NCI-H187 treated with DMSO at 0.1 percent for 48 hours (cell line): Measurements from ENCODE around the gene KIF26B.

Experiments
- DNase-seq: peaks from one replicate; lab custom pipeline; 2025; lab: John Stamatoyannopoulos, UW

KIF26B gene

DNA sequence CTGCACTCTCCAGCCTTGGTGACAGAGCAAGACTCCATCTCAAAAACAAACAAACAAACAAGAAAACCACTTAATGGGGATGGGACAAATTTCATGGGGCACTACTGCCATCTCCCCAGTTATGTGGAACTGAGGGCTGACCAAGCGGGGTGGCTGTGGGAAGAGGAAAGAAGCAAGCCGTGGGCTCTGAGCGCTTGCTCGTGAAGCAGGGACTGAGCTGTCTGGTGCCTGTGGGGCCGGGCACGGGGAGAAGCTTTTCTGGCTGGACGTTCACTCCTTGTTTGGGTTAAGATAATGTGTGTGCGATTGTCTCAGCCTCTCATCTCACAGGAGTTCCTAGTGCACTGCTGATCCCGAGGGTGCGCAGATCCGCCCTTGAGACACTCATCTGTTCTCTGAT, 22.0 kb upstream of the KIF26B start:
- no peak for DNase-seq

DNA sequence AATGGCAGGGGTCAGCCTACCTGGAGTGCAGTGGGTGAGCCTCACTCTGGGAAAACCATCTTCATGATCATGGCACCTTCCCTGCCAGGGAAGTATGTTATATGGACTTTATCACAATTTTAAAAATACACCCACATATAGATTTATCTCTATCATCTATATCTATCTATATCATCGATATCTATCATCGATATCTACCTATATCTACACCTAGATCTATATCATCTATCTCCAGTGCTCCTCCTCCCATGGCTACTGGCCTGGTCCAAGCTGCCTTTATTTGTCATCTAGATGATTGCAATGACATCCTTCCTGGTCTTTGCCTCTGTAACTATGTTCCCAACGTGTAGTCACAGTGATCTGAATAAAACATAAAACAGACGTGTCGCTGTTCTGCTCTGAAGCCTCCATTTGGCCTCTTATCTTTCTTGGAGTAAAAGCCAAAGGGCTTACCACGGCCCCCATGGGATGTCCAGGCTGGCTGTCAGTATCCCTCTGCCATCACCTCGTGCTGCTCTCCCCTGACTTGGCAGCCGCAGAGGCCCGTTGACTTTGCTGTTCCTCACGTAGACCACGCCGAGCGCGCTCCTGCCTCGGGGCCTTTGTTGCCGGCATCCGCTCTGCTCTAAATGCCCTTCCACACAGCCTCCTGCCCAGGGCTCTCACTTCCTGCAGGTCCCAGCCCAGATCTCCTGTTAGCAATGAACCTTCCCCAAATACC, 20.6 kb upstream of the KIF26B start:
- DNase-seq, result no peak

DNA sequence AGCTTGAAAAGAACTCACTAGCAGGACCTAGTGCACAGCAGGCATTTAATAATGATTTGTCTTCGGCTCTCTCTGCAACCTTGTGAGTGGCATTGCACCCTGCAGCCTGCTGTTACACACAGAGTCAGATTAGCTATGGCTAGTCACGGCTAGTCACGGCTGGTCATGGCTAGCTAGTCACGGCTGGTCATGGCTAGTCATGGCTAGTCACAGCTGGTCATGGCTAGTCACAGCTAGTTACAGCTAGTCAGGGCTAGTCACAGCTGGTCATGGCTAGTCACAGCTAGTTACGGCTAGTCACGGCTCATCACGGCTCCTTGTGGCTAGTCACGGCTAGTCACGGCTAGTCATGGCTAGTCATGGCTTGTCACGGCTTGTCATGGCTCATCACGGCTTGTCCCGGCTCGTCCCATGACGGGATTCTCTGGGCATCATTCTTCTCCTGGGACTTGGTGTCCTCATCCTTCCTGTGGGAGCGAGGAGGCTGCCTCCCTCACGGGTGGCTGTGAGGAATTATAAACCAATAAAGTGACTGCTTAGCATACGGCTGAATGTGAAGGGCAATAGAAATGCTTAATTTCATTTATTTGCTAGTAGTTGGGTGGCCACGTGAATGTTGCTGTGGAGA, 12.5 kb upstream of the KIF26B start:
- no peak for DNase-seq

DNA sequence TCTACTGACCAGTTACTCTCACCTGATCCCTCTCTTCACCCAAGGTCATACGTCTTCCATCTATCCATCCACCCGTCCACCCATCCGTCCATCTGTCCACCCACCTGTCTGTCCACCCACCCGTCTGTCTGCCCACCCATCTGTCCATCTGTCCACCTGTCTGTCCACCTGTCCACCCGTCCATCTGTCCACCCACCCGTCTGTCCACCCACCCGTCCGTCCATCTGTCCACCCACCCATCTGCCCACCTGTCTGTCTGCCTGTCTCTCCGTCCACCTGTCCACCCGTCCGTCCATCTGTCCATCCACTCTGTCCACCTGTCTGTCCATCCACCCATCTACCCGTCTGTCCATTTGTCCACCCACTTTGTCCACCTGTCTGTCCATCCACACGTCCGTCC, 11.8 kb upstream of the KIF26B start:
- no peak for DNase-seq

DNA sequence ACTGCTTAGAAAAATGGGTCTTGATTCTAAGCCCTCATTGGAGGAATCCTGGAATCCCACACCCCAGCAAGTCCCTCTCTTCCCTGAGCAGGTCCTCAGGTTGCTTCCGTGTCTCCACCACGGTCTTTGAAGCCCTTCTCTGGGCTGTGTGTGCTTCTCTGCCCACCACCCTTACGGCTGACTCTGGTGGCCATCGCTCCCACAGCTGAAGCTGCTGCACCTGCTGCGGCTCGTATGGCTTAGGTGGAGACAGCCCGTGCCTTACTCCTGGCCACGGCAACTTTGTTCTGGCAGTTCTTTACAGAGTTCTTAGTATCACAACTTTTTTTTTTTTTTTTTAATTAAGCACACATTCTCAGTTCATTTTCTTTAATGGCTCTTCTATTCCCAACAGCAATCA, 10.9 kb upstream of the KIF26B start:
- DNase-seq, result no peak

DNA sequence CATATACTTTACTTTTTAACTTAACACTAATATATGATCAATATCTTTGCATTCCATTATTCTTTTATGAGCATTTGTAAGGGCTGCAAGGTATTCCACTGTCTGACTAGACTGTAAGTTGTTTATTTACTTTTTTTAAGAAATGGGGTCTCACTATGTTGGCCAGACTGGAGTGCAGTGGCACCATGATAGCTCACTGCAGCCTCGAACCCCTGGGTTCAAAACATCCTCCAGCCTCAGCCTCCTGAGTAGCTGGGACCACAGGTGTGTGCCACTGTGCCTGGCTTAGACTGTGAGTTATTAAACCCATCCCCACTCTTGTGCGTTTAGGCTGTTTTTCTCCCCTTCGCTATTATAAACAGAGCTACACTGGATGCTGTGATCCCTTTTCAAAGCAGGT, 6.7 kb upstream of the KIF26B start:
- no peak for DNase-seq

DNA sequence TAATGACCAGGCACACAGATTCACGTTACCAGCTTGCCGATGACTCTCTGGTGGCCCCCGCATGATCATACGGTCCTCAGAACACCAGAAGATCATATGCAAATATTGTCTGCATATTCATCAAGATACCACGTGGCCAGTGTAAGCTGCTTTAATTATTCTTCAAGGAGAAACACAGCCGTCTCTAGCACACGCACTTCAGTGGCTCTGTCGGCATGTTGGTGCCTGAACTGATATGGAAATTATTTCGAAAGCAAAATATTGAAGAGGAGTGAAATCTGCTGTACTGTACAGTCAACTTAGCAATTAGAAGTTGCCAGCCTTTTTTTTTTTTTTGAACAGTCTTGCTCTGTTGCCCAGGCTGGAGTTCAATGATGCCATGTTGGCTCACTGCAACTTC, 5.9 kb upstream of the KIF26B start:
- DNase-seq, result no peak

DNA sequence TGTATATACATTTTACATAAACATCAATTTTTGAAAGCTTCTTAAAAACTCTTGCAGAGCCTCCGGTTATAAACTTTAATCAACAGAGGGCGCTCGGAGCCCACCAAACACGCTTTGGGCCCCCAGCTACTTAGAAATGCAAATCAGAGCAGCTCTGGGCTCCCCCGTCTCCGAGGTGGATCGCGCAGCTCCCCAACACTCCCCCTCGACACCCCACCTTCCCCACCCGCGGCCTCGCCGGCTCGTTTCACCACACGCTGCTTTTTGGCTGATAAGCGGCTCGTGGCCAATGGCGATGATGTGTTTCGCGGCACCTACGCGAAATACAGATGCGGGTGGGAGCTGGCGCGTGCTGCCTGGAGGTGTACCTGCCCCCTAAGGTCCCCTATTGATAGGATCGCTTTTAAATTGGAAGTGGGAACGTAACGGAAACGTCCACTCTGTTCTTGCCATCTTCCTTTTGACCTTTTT, 1.7 kb upstream of the KIF26B start:
- no peak for DNase-seq

DNA sequence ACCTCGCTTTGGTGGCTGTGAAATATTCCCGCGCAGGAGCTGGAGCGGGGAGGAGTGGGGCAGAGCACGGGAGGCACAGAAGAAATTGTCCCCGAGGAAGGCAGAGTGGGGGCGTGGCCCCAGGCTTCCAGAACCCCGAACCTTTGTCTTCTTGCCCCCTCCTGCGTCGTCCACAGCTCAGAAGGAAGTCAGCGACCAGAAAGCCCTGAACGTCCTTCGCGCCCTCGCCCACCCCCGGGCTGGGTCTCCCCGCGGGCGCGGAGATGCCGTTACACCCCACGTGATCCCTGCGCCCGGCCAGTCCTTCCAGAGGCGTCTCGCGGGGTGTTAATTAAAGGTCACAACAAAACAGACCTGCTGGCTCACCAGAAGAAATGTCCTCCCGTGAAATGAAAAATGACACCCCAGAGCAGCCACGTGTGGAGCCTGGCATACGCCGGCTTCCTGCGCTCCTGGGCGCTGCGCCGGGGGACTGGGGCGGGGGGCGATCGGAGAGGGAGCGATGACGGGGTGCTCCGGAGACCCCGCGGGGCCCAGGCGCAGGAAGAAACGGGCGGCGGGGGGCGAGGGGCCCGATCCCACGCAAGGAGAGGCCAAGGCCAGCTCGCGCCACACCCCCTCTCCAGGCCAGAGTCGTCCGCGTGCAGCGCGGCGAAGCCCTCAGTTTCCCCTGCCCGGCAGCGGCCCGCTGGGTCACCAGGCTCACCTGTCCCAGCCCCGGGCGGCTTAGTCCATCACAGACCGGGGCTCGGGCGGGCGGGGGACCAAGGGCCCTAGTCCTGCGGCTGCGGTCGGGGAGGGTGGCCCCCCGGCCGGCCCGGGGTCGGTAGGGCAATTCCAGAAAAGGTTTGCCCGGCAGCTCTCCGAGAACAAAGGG, 995 bp upstream of the KIF26B start:
- DNase-seq, result no peak

DNA sequence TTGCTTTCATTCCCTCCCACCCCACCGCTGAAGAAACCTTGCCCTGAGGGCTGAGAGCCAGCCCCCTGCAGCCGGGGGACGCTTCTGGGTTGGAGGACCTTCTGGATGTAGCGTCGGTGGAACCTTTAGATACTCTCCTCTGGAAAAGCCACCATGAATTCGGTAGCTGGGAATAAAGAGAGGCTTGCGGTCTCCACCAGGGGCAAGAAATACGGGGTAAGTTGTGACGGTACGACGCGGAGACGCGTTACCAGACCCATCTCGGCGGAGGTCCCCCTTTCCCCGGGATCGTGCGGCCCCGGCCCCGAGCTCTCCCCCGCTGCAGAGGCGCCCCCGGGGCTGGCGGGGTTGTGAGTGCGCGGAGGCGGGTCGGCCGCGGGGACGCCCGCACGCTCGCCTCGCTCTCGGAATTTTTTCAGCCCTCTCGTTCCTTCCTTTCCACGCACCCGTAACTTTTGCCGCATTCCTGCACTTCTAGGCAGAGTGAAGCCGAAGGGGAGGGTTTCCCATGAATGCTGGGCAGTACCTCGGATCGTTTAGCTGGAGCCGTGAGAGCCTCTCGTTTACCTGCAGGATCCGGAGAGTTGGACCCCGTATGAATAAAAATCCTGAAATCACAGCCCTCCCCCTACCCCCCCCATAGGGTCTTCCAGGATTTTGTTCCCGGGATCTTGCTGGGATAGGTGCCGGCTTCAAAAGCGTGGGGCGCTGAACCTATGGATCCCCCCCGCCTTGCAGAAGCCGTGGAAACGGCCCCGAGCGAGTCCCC, 671 bp downstream of the KIF26B start:
- DNase-seq, result no peak

DNA sequence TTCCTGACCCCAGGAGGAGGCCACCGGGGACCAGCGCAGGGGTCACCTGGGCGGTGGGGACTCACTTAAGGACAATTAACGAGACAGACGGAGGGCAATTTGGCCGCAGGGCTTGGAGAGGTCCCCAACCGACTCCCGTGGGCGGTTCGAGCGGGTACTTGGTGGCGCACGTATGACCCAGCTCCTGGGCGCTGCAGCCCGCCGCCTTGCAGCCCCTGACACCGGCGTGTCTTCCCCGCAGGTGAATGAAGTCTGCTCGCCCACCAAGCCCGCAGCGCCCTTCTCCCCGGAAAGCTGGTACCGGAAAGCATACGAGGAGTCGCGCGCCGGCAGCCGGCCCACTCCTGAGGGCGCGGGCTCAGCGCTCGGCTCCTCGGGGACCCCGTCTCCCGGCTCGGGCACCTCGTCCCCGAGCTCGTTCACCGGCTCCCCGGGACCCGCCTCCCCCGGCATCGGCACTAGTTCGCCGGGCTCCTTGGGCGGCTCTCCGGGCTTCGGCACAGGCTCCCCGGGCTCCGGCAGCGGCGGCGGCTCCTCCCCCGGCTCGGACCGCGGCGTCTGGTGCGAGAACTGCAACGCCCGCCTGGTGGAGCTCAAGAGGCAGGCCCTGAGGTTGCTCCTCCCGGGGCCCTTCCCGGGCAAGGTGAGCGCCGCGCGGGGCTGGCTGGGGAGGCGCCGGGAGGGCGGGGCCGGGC, 1.4 kb downstream of the KIF26B start:
- peak; percentile 14 for DNase-seq

DNA sequence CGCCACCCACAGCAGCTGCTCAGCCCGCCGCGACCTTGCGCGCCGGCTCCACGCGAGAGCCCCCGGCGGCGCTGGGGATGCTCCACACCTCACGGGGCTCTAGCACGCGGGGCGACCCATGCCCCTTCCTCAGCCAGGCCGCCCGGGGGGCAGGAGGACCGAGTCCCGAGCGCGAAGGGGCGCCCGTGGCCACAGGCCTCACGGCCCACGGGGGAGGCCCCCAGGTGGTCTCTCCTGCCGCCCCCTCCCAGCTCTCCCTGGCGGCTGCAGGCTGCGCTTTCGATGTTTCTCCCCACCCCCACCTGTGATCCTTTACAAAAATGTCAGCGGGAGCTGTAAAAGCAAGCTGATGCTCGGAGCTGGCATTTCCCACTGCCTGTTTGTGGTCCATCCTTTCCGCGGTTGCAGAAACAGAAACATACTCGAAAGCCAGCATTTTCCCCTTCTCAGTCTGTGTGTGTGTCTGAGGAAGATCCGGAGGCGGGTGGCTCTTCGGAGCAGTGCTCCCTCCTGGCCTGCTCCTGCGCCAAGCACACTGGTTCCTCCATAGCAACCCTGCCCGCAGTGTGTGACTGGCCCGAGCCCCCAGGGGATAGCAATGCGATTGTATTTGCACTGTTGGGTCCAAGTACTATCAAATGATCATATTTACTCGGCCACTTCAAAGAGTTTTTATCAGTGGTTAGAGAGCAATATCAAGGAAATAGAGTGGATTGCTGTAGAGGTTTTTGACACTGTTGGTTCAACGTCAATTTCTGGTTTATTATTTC, 2.1 kb downstream of the KIF26B start:
- DNase-seq, result no peak

DNA sequence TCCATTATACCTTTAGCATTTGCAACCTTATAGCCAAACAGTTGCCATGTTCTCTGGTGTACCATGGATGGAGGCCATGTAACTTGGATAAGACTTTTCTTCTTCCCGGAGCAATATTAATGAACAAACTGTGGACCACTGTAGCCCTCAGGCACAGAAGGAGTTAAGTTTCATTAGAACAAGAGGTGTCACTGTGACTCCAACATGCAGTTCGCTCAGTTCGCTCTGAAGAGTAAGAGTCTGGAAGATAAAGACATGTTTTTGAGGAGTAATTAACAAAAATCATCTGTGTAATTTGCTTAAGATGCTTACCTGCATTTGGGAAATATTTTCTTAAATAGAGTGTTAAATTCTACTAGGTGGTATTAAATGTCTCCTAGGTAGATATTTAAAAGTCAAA, 4.1 kb downstream of the KIF26B start:
- no peak for DNase-seq

DNA sequence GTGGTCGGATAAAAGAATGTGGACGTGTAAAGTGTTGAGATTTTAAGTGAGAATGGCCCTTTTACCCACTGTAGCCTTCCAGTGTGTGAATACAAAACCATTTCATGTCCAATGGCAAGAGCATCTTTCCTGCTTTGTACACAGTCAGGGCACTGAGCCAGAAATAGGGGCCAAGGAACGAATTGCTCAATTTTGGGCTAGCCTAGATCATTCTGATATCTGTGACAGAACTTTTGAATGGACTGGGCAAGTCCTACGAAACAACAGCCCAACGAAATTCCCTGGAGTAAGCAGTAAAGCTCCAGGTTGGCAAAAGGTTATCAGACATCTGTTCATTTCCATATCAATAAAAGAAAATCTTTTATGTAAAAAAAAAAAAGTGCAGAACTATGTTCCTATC, 5.5 kb downstream of the KIF26B start:
- no peak for DNase-seq

DNA sequence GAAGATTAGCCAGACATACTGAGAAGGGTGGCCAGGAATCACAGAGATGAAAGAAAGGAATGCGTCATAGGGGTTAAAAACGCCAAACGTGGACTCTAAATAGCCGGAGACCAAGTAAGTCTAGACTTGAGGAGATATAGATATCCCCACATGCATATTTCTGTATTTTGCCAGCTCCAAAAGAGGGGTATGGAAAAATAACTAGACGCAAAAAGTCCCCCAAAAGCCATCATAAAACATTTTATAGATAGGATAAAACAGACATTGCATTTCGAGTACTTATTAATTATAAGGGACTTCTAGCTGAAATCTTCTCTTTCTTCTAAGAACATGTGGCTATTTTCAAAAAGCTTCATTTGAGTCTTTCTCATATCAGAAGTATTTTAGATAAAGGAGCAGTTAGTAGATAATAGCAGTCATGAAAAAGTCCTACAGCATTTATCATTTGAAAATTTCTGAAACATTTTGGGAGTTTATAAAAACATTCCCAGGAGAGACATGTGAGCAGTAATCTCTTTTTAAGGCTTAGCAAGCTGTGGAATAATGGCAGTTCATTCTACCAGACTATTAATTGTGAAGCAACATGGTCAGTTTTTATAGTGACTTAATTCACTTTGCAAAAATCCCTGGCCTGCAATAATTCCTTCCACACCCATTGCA, 6.1 kb downstream of the KIF26B start:
- DNase-seq, result no peak

DNA sequence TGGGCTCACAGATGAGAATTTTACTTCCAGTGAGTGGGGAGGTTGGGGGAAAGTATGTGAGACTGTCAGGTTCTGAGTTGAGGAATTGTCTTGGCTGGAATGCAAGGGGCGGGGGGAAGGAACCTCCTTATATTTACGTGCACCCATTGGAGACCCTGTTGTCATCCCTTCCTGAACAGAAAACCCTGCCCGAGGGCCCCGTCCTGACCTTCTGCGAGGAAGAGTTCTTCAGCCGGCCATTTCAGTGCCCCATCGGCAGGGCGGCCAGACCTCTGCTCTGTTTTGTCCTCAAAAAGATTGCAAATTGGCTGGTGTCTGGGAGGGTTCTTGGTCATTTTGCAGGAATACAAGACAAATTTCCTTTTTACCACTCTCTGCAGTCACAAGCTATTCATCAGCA, 7.1 kb downstream of the KIF26B start:
- DNase-seq, result no peak

DNA sequence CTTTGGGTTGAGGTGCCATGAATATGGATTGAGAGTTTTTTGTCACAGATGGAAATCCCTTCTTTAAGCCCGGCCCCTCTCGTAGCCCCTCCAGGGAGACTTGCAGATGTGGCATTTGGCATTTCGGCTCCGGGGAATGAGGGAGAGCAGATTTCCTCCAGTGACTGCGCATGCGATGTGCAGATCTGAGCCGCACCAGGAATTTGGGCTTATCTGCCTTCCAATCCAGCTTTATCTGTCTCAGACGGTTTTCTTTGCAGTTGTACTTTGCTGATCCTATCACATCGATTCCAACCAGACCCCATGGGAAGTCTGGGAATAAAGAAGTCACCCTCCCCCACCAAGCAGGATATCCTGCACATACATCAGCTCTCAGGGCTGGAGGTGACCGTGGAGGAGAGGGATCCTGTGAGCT, 11.7 kb downstream of the KIF26B start:
- DNase-seq, result no peak

DNA sequence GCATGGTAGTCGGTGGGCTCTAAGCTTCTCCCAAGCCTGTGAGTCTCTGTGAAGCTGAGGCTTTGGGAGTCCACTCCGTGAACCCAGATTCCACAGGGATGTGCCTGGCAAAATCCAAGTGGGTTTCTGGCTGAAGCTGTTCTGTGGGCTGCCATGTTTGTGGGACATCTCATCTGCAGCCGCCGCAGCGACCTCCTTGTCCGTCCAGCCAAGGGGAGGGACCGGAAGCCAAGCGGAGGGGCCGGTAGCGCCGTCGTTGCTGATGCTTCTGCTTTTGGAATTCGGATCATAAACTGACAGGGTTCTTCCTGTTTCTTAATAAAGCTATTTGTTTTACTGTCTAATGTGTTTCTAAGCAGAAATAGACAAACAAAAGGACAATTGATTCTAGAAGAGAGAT, 13.3 kb downstream of the KIF26B start:
- no peak for DNase-seq

DNA sequence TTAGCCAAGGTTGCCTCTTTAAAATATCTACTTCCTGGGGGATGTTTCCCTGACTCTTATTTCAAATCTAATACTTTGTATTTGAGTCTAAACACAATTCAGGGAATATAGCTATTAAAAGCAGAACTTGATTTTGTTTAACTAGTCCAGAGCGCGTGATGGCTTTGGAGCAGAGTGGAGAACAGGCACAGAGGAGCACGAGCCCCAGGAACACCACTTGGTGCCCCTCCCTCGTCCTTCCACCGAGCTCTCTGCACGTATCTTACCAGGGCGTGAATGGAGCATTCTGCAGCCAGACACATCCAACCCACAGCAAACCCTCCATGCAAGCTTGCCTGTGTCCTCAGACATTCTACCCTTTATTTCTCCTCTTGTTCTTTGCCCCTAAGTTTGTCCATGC, 14.1 kb downstream of the KIF26B start:
- no peak for DNase-seq

DNA sequence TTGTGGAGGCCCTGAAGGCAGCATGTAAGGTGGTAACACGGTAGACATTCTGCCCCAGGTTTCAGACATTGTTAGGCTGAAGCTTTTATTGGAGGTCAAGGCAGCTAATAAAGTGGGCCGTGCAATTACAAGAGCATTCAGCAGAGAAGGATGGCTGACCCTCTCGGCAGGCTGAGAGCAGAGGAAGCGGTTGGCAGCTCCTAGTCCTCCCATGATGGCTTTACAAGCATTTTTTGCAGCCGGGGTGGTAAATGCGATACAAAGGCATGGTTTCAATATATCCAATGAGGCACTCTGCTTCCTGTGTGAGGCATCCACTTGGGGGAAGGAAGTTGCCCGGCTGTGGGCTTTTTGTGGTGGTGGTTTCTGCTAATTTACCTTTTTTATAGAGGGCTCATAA, 14.6 kb downstream of the KIF26B start:
- no peak for DNase-seq
